Measurements from ENCODE around the gene CELA2B.

- no peak for TF ChIP-seq CTCF (conservative IDR thresholded peaks at IDR 0.05)
- no peak for TF ChIP-seq ZFX (IDR thresholded peaks at IDR 0.05)
These were observed 16.7 kb downstream of the CELA2B start for GRCh38 chr1:15492596-15492995.
